HG03159 (cell line): ENCODE data around the gene NTN1.

Experiments
- ATAC-seq: cut with Tn5 transposase; IDR thresholded peaks from one replicate; pipeline ENCODE4 v1.9.1; 2021; ENCODE audit warnings: mild to moderate bottlenecking, moderate library complexity; ENCODE audit not compliant: unreplicated experiment

The NTN1 gene

GRCh38 chr17:9228408-9229159, 207.3 kb downstream of the NTN1 start:
- ATAC-seq: no peak

GRCh38 chr17:9229160-9229825, 208.0 kb downstream of the NTN1 start:
- no peak for ATAC-seq

- ATAC-seq: no peak
These were observed 208.5 kb downstream of the NTN1 start for GRCh38 chr17:9229826-9230201.

GRCh38 chr17:9230346-9230745, 209.0 kb downstream of the NTN1 start:
- ATAC-seq: no peak

- no peak for ATAC-seq
These were observed 209.6 kb downstream of the NTN1 start for GRCh38 chr17:9230861-9231260.

- no peak for ATAC-seq
These were observed 210.3 kb downstream of the NTN1 start for GRCh38 chr17:9231449-9232154.

GRCh38 chr17:9232155-9232475, 210.8 kb downstream of the NTN1 start:
- no peak for ATAC-seq

GRCh38 chr17:9232591-9233270, 211.4 kb downstream of the NTN1 start:
- no peak for ATAC-seq

GRCh38 chr17:9233271-9233599, 211.9 kb downstream of the NTN1 start:
- ATAC-seq: no peak

GRCh38 chr17:9233761-9234160, 212.5 kb downstream of the NTN1 start:
- ATAC-seq: no peak

GRCh38 chr17:9234389-9234945, 213.2 kb downstream of the NTN1 start:
- no peak for ATAC-seq

- no peak for ATAC-seq
These were observed 214.0 kb downstream of the NTN1 start for GRCh38 chr17:9235346-9235745.

GRCh38 chr17:9236286-9237052, 215.2 kb downstream of the NTN1 start:
- ATAC-seq: no peak

- no peak for ATAC-seq
These were observed 215.7 kb downstream of the NTN1 start for GRCh38 chr17:9237053-9237410.

- no peak for ATAC-seq
These were observed 216.5 kb downstream of the NTN1 start for GRCh38 chr17:9237661-9238301.

GRCh38 chr17:9238340-9239245, 217.3 kb downstream of the NTN1 start:
- ATAC-seq: no peak

GRCh38 chr17:9239246-9239792, 218.0 kb downstream of the NTN1 start:
- ATAC-seq: no peak

- ATAC-seq: peak; percentile 64
These were observed 218.7 kb downstream of the NTN1 start for GRCh38 chr17:9239793-9240658.
